IMR-90 (cell line): Measurements from ENCODE around the gene PHF21B. TPM values are rescaled to one million over a fixed set of nuclear protein-coding genes. Genes with fewer than 3 reads are reported as not detected.

Experiments used
- ATAC-seq: fragments of 200-7000 bp; cut with Tn5 transposase; 2 replicates; pipeline ENCODE4 v1.9.1; 2020; ENCODE audit warnings: low read depth, mild to moderate bottlenecking, moderate library complexity
- BruUV-seq: library from RNA; stranded (reverse); fragments of 400-500 nt; replicated peaks from 2 replicates; lab custom pipeline; 2021; lab: Mats Ljungman, UMichigan
- CTCF ChIA-PET: fragments of 300-600 bp; formaldehyde crosslinking; extraction: SDS; loops from one replicate; lab custom pipeline; 2021; ENCODE audit warnings: antibody characterized with exemption; lab: Yijun Ruan, JAX
- POLR2A ChIA-PET: fragments of 300-600 bp; sonication (Branson Sonifier 250); formaldehyde crosslinking; loops from one replicate; lab custom pipeline; 2022; ENCODE audit warnings: antibody characterized with exemption; ENCODE audit not compliant: unreplicated experiment; lab: Charles Lee
- DNase-seq: peaks from one replicate; pipeline ENCODE4 v3.0.0; 2013
- H2AFZ ChIP-seq: replicated peaks from 2 replicates; pipeline ENCODE3; 2013; ENCODE audit warnings: low read length, mild to moderate bottlenecking; ENCODE audit not compliant: poor library complexity
- H2AK5ac ChIP-seq: 2 replicates; pipeline ENCODE4 v1.6.1; 2013; ENCODE audit warnings: low read depth, low read length, inconsistent platforms
- H2AK9ac ChIP-seq: replicated peaks from 2 replicates; pipeline ENCODE3; 2013; ENCODE audit warnings: mild to moderate bottlenecking, low read depth, low read length, moderate library complexity; ENCODE audit not compliant: poor library complexity
- H2BK120ac ChIP-seq: 2 replicates; pipeline ENCODE4 v1.6.1; 2013; ENCODE audit warnings: low read depth, low read length, inconsistent platforms
- H2BK15ac ChIP-seq: 3 replicates; pipeline ENCODE4 v1.6.1; 2013; ENCODE audit warnings: low read depth, low read length, inconsistent platforms
- H2BK20ac ChIP-seq: 2 replicates; pipeline ENCODE4 v1.6.1; 2013; ENCODE audit warnings: low read depth, mild to moderate bottlenecking, inconsistent platforms, low read length, moderate library complexity
- H2BK5ac ChIP-seq: 2 replicates; pipeline ENCODE4 v1.6.1; 2013; ENCODE audit warnings: mild to moderate bottlenecking, low read depth, low read length, inconsistent platforms; ENCODE audit not compliant: poor library complexity, severe bottlenecking
- H3K14ac ChIP-seq: replicated peaks from 2 replicates; pipeline ENCODE4 v1.6.1; 2013; ENCODE audit warnings: low read depth, low read length, inconsistent platforms
- H3K18ac ChIP-seq: 2 replicates; pipeline ENCODE4 v1.6.1; 2013; ENCODE audit warnings: low read depth, low read length, control low read depth
- H3K23ac ChIP-seq: 2 replicates; pipeline ENCODE4 v1.6.1; 2013; ENCODE audit warnings: low read depth, low read length, inconsistent platforms
- H3K27ac ChIP-seq: 2 replicates; pipeline ENCODE4 v1.5.1; 2013; ENCODE audit warnings: mild to moderate bottlenecking, control low read depth, low read length; ENCODE audit not compliant: insufficient read depth
- H3K27me3 ChIP-seq: 2 replicates; pipeline ENCODE4 v1.6.1; 2013; ENCODE audit warnings: low read length; ENCODE audit not compliant: control insufficient read depth, insufficient read depth
- H3K36me3 ChIP-seq: 2 replicates; pipeline ENCODE4 v1.6.1; 2013; ENCODE audit warnings: low read length, mixed read lengths; ENCODE audit not compliant: control insufficient read depth, insufficient read depth
- H3K4ac ChIP-seq: 2 replicates; pipeline ENCODE4 v1.6.1; 2013; ENCODE audit warnings: low read depth, low read length, inconsistent platforms
- H3K4me1 ChIP-seq: 2 replicates; pipeline ENCODE4 v1.6.1; 2013; ENCODE audit warnings: low read length, mixed read lengths; ENCODE audit not compliant: control insufficient read depth, insufficient read depth
- H3K4me2 ChIP-seq: 2 replicates; pipeline ENCODE4 v1.6.1; 2013; ENCODE audit warnings: low read depth, mild to moderate bottlenecking, control low read depth, low read length, moderate library complexity
- H3K4me3 ChIP-seq: 2 replicates; pipeline ENCODE4 v1.5.1; 2013; ENCODE audit warnings: low read depth, mild to moderate bottlenecking, control low read depth, low read length, moderate library complexity; ENCODE audit not compliant: insufficient read depth
- H3K56ac ChIP-seq: 2 replicates; pipeline ENCODE4 v1.6.1; 2013; ENCODE audit warnings: low read length, inconsistent platforms; ENCODE audit not compliant: insufficient read depth; ENCODE audit errors: extremely low read depth
- H3K79me1 ChIP-seq, 2 experiments: 2 replicates each; pipeline ENCODE4 v1.6.1; 2013; ENCODE audit warnings: low read length in 2 of 2, inconsistent platforms in 1 of 2, low read depth in 1 of 2
- H3K9ac ChIP-seq: 2 replicates; pipeline ENCODE4 v1.6.1; 2013; ENCODE audit warnings: low read depth, low read length, control low read depth
- H3K9me1 ChIP-seq: 2 replicates; pipeline ENCODE4 v1.6.1; 2013; ENCODE audit warnings: low read length, inconsistent platforms; ENCODE audit not compliant: insufficient read depth
- H3K9me3 ChIP-seq: 2 replicates; pipeline ENCODE4 v1.6.1; 2013; ENCODE audit warnings: low read length; ENCODE audit not compliant: control insufficient read depth, insufficient read depth
- H4K20me1 ChIP-seq: 2 replicates; pipeline ENCODE4 v1.6.1; 2013; ENCODE audit warnings: low read length, inconsistent platforms; ENCODE audit not compliant: insufficient read depth
- H4K5ac ChIP-seq: 2 replicates; pipeline ENCODE4 v1.6.1; 2013; ENCODE audit warnings: mild to moderate bottlenecking, low read depth, low read length, control low read depth
- H4K8ac ChIP-seq, 2 experiments: 2 replicates each; pipeline ENCODE4 v1.6.1; 2013; ENCODE audit warnings: low read depth in 2 of 2, low read length in 2 of 2, control low read depth in 1 of 2, inconsistent platforms in 1 of 2
- H4K91ac ChIP-seq: 2 replicates; pipeline ENCODE4 v1.6.1; 2013; ENCODE audit warnings: low read depth, low read length, inconsistent platforms; ENCODE audit not compliant: insufficient read depth
- BHLHE40 ChIP-seq: fragments of 150-350 bp; IDR thresholded peaks from 2 replicates; pipeline ENCODE4 v1.6.1; 2016; ENCODE audit warnings: mild to moderate bottlenecking, low read depth, low read length
- CEBPB ChIP-seq: IDR thresholded peaks from 2 replicates; pipeline ENCODE4 v1.6.1; 2012; ENCODE audit warnings: low read depth, low read length, improper control_type of control experiment
- CHD1 ChIP-seq: IDR thresholded peaks from 2 replicates; pipeline ENCODE4 v1.6.1; 2012; ENCODE audit warnings: low read depth, low read length, improper control_type of control experiment
- ELK1 ChIP-seq: fragments of 150-350 bp; IDR thresholded peaks from 2 replicates; pipeline ENCODE4 v1.6.1; 2016; ENCODE audit warnings: low read depth, mild to moderate bottlenecking, low read length, moderate library complexity, borderline replicate concordance
- MAFK ChIP-seq: IDR thresholded peaks from 2 replicates; pipeline ENCODE4 v1.6.1; 2012; ENCODE audit warnings: low read depth, low read length, improper control_type of control experiment
- MAZ ChIP-seq: IDR thresholded peaks from 2 replicates; pipeline ENCODE4 v1.6.1; 2012; ENCODE audit warnings: low read depth, mild to moderate bottlenecking, low read length, improper control_type of control experiment, moderate library complexity, borderline replicate concordance
- NFE2L2 ChIP-seq: fragments of 150-350 bp; IDR thresholded peaks from 2 replicates; pipeline ENCODE4 v1.6.1; 2016; ENCODE audit warnings: low read depth, mild to moderate bottlenecking, low read length
- POLR2A ChIP-seq: IDR thresholded peaks from 2 replicates; pipeline ENCODE4 v1.6.1; 2012; ENCODE audit warnings: mild to moderate bottlenecking, low read depth, low read length
- RAD21 ChIP-seq: IDR thresholded peaks from 2 replicates; pipeline ENCODE4 v1.6.1; 2012; ENCODE audit warnings: low read length, improper control_type of control experiment
- RCOR1 ChIP-seq: IDR thresholded peaks from 2 replicates; pipeline ENCODE4 v1.6.1; 2012; ENCODE audit warnings: mild to moderate bottlenecking, low read length, improper control_type of control experiment; ENCODE audit not compliant: insufficient replicate concordance
- RFX5 ChIP-seq: IDR thresholded peaks from 2 replicates; pipeline ENCODE4 v1.8.0; 2012; ENCODE audit warnings: low read depth, mild to moderate bottlenecking, low read length, moderate library complexity
- USF2 ChIP-seq: fragments of 150-350 bp; IDR thresholded peaks from 2 replicates; pipeline ENCODE4 v1.6.1; 2017; ENCODE audit warnings: mild to moderate bottlenecking, antibody characterized with exemption, low read length, low read depth
- WGBS, 2 experiments: methylation state at CpG; one replicate each; pipeline versions ENCODE4 v1.1.5 to v1.1.7; 2013; ENCODE audit warnings: missing lambda C conversion rate in 2 of 2; ENCODE audit not compliant: insufficient read length in 1 of 2; ENCODE audit errors: extremely low coverage in 2 of 2; 5-methylcytosine and 5-hydroxymethylcytosine counted together
- dilution Hi-C: fragments of 300-500 bp; cut with HindIII; formaldehyde crosslinking; loops from one replicate; pipeline ENCODE4 v1.14.3; 2018; ENCODE audit warnings: low sequenced_read_pairs; ENCODE audit not compliant: unreplicated experiment
- in situ Hi-C: fragments of 300-500 bp; cut with MboI; formaldehyde crosslinking; loops from 3 replicates; pipeline ENCODE4 v1.14.3; 2019; ENCODE audit warnings: low sequenced_read_pairs, inconsistent platforms, mixed read lengths
- intact Hi-C: fragments of 100-400 bp; cut with micrococcal nuclease; formaldehyde crosslinking; loops from 2 replicates; pipeline ENCODE4 v1.10.0; 2022
- polyA plus RNA-seq, 3 experiments: library from polyadenylated mRNA; depleted of rRNA; stranded (reverse); fragments of >200 nt; gene quantifications; 2 replicates each; pipeline ENCODE4 v1.2.3, GENCODE V29; 2012; ENCODE audit warnings: low replicate concordance in 1 of 3
- total RNA-seq: library from RNA; depleted of rRNA; stranded (reverse); fragments of >200 nt; gene quantifications from 2 replicates; pipeline ENCODE4 v1.2.3, GENCODE V29; 2012

Gene PHF21B
- total and polyA plus RNA-seq, 2 of the 4 experiments (the other 2 are of a cell fraction): 0.02 TPM; not detected in 1

GRCh38 chr22:44891791-44892190, 118.0 kb downstream of the PHF21B start:
- Histone ChIP-seq H2AK5ac (no peak overlapping the region), H3K36me3 (no peaks in the 10 kb centered on the region), H2AFZ (no peak overlapping the region), H2BK15ac (no peak overlapping the region), H3K9ac (no peak overlapping the region), H3K9me1 (no peaks in the 10 kb centered on the region), H3K14ac (no peak overlapping the region), H3K4me3 (no peak overlapping the region), H3K4me1 (no peaks in the 10 kb centered on the region), H3K27me3 (peaks cover 3% of the 10 kb centered on the region; the same call in 1 of the 2 replicates), H3K23ac (no peak overlapping the region), H4K91ac (no peak overlapping the region), H4K20me1 (no peaks in the 10 kb centered on the region), H2BK20ac (no peak overlapping the region), H2BK5ac (no peak overlapping the region), H3K79me1 (no peaks in the 10 kb centered on the region), H2AK9ac (no peak overlapping the region), H3K56ac (no peak overlapping the region), H3K4ac (no peak overlapping the region), H3K18ac (no peak overlapping the region), H3K9me3 (no peaks in the 10 kb centered on the region), H4K8ac (no peak overlapping the region), H2BK120ac (no peak overlapping the region), H3K4me2 (no peak overlapping the region), H4K5ac (no peak overlapping the region), H3K27ac (no peak overlapping the region)
- 85% methylated on average over 5 of the region's 11 CpGs; no CpG with 5 or more reads in 1 of the 2 experiments for WGBS, 2 experiments
- TF ChIP-seq BHLHE40 (no peak), RFX5 (no peak), USF2 (no peak), MAZ (no peak), NFE2L2 (no peak), RCOR1 (no peak), CEBPB (no peak), CHD1 (no peak), POLR2A (no peak), RAD21 (no peak), MAFK (no peak), ELK1 (no peak)
- in situ Hi-C loops: no loop called here
- DNase-seq (no peak), ATAC-seq (no peak)
- ChIA-PET CTCF (interaction anchor here (0.5 kb wide), 1 partner anchor 11 kb away, joined by 3 read pairs; no protein-coding TSS in a partner anchor), POLR2A (no interaction called here)
- intact Hi-C loops: no loop called here
- dilution Hi-C loops: no loop called here
- BruUV-seq: no TSS peak
